Ishikawa (cell line): ENCODE data around the gene GABRD.

Source experiments
- CEBPB ChIP-seq: IDR thresholded peaks from 2 replicates; pipeline ENCODE4 v1.6.1; 2012
- CREB1 ChIP-seq: IDR thresholded peaks from 2 replicates; pipeline ENCODE4 v1.6.1; 2012; ENCODE audit warnings: low read depth
- EGR1 ChIP-seq: IDR thresholded peaks from 2 replicates; pipeline ENCODE4 v1.6.1; 2012
- EP300 ChIP-seq: IDR thresholded peaks from 2 replicates; pipeline ENCODE4 v1.6.1; 2012; ENCODE audit warnings: borderline replicate concordance
- FOXM1 ChIP-seq: IDR thresholded peaks from 2 replicates; pipeline ENCODE4 v1.6.1; 2012; ENCODE audit warnings: low read depth, borderline replicate concordance
- MAX ChIP-seq: IDR thresholded peaks from 2 replicates; pipeline ENCODE4 v1.6.1; 2012
- NFIC ChIP-seq: IDR thresholded peaks from 2 replicates; pipeline ENCODE4 v1.6.1; 2012
- RAD21 ChIP-seq: IDR thresholded peaks from 2 replicates; pipeline ENCODE4 v1.6.1; 2012; ENCODE audit warnings: low read depth
- REST ChIP-seq: IDR thresholded peaks from 2 replicates; pipeline ENCODE4 v1.6.1; 2012; ENCODE audit warnings: low read depth, mild to moderate bottlenecking
- TAF1 ChIP-seq: IDR thresholded peaks from 2 replicates; pipeline ENCODE4 v1.6.1; 2012; ENCODE audit warnings: low read depth, mild to moderate bottlenecking
- TCF12 ChIP-seq: IDR thresholded peaks from 2 replicates; pipeline ENCODE4 v1.6.1; 2012; ENCODE audit warnings: low read depth
- TEAD4 ChIP-seq: IDR thresholded peaks from 2 replicates; pipeline ENCODE4 v1.6.1; 2012
- USF1 ChIP-seq: IDR thresholded peaks from 2 replicates; pipeline ENCODE4 v1.6.1; 2012
- YY1 ChIP-seq: IDR thresholded peaks from 2 replicates; pipeline ENCODE4 v1.6.1; 2012; ENCODE audit warnings: low read depth
- ZBTB7A ChIP-seq: IDR thresholded peaks from 2 replicates; pipeline ENCODE4 v1.6.1; 2012; ENCODE audit warnings: low read depth

Gene GABRD

GRCh38 chr1:1989102-1989542 is 30.0 kb upstream of the GABRD start:
- TF ChIP-seq MAX (no peak), TAF1 (no peak), CREB1 (no peak), TCF12 (no peak), REST (no peak), RAD21 (no peak), USF1 (no peak), ZBTB7A (no peak)

GRCh38 chr1:1989789-1990188 is 29.4 kb upstream of the GABRD start:
- no peak for TF ChIP-seq RAD21
- TF ChIP-seq NFIC, result no peak
- no peak for TF ChIP-seq EP300
- no peak for TF ChIP-seq TAF1
- no peak for TF ChIP-seq REST
- no peak for TF ChIP-seq CEBPB
- TF ChIP-seq MAX, result no peak
- TF ChIP-seq ZBTB7A, result no peak
- no peak for TF ChIP-seq FOXM1
- no peak for TF ChIP-seq EGR1
- no peak for TF ChIP-seq TEAD4
- TF ChIP-seq YY1, result no peak
- TF ChIP-seq TCF12, result no peak

- TF ChIP-seq ZBTB7A (no peak), CEBPB (no peak), YY1 (no peak), CREB1 (no peak), USF1 (no peak), REST (no peak), TCF12 (no peak), TEAD4 (no peak)
Measured at GRCh38 chr1:1990222-1990621, 28.9 kb upstream of the GABRD start.

- TF ChIP-seq USF1 (no peak), MAX (no peak), REST (no peak), CREB1 (no peak), CEBPB (no peak), EGR1 (no peak), TAF1 (no peak), EP300 (no peak)
Measured at GRCh38 chr1:1994536-1994935, 24.6 kb upstream of the GABRD start.
